ENCODE measurements around the gene KLF9.

KLF9 gene

GRCh38 chr9:70367305-70367930 is 47.0 kb downstream of the KLF9 start:
- DNase-seq (ENCODE audit: low read depth in 3 of 3, low spot score in 1 of 3), result no peak

- DNase-seq (ENCODE audit: low read depth in 3 of 3, low spot score in 1 of 3), result no peak
Measured at GRCh38 chr9:70363760-70364159, 50.7 kb downstream of the KLF9 start.

GRCh38 chr9:70362952-70363351 is 51.5 kb downstream of the KLF9 start:
- DNase-seq (ENCODE audit: low read depth in 3 of 3, low spot score in 1 of 3), result no peak

- no peak for DNase-seq (ENCODE audit: low read depth in 3 of 3, low spot score in 1 of 3)
Measured at GRCh38 chr9:70355801-70356200, 58.7 kb downstream of the KLF9 start.

GRCh38 chr9:70352802-70353201 is 61.7 kb downstream of the KLF9 start:
- no peak for DNase-seq (ENCODE audit: low read depth in 3 of 3, low spot score in 1 of 3)

- DNase-seq (ENCODE audit: low read depth in 3 of 3, low spot score in 1 of 3), result no peak
Measured at GRCh38 chr9:70352356-70352755, 62.1 kb downstream of the KLF9 start.

GRCh38 chr9:70347046-70347445 is 67.4 kb downstream of the KLF9 start:
- DNase-seq (ENCODE audit: low read depth in 3 of 3, low spot score in 1 of 3), result no peak

GRCh38 chr9:70340572-70340971 is 73.9 kb downstream of the KLF9 start:
- no peak for DNase-seq (ENCODE audit: low read depth in 3 of 3, low spot score in 1 of 3)

All from stimulated activated CD4-positive, alpha-beta T cell treated with anti-CD3 and anti-CD28 coated beads, TNF-alpha, amount 100 ng/mL, for 1 hour (primary cell).